HCT116 (cell line): Measurements from ENCODE around the gene MGRN1. TPM values are rescaled to one million over a fixed set of nuclear protein-coding genes. Genes with fewer than 3 reads are reported as not detected.

Experiments used
- ATAC-seq: fragments of 200-7000 bp; cut with Tn5 transposase; 2 replicates; pipeline ENCODE4 v1.9.1; 2020; ENCODE audit warnings: mild to moderate bottlenecking, moderate library complexity
- BruUV-seq: library from RNA; stranded (reverse); fragments of 400-500 nt; replicated peaks from 2 replicates; lab custom pipeline; 2021; lab: Mats Ljungman, UMichigan
- CTCF ChIA-PET: fragments of 300-600 bp; sonication (Branson Sonifier 250); formaldehyde crosslinking; loops from one replicate; lab custom pipeline; 2021; ENCODE audit warnings: antibody characterized with exemption; lab: Charles Lee
- POLR2A ChIA-PET: fragments of 300-600, 350-600 bp; sonication (Branson Sonifier 250); formaldehyde crosslinking; loops from one replicate; lab custom pipeline; 2021; ENCODE audit warnings: antibody characterized with exemption; lab: Charles Lee
- RAD21 ChIA-PET, 2 experiments: fragments of 300-600 bp; sonication (Branson Sonifier 250); formaldehyde crosslinking; loops; one replicate each; lab custom pipeline; 2023; ENCODE audit warnings: low total read pairs in 2 of 2; ENCODE audit not compliant: uncharacterized antibody in 2 of 2, unreplicated experiment in 2 of 2, low non-redundant PET in 1 of 2; lab: Charles Lee
- DNase-seq: peaks from one replicate; pipeline ENCODE4 v3.0.0-alpha.2; 2010; ENCODE audit warnings: low read depth, low spot score
- H2AFZ ChIP-seq: fragments of 200-600 bp; shearing (Covaris generic), sonication (generic); 2 replicates; pipeline ENCODE4 v1.6.1; 2017; ENCODE audit warnings: low read depth, mixed run types, mixed read lengths, antibody characterized with exemption, low read length; ENCODE audit not compliant: poor library complexity, severe bottlenecking
- H3K27ac ChIP-seq: 2 replicates; pipeline ENCODE4 v1.5.1; 2012; ENCODE audit warnings: low read depth, low read length
- H3K27me3 ChIP-seq: fragments of 200-600 bp; sonication (generic); 2 replicates; pipeline ENCODE4 v1.6.1; 2016; ENCODE audit warnings: mixed run types, low read length, mixed read lengths; ENCODE audit not compliant: insufficient read depth
- H3K36me3 ChIP-seq, 2 experiments: fragments of 200-500 bp in 1 of 2; fragments of 200-600 bp in 1 of 2; sonication (Bioruptor generic) in 1 of 2; sonication (generic) in 1 of 2; 2 replicates each; pipeline versions ENCODE4 v1.5.1 to v1.6.1; 2014 to 2016; ENCODE audit warnings: low read length in 2 of 2, inconsistent platforms in 1 of 2, mixed read lengths in 1 of 2, mixed run types in 1 of 2; ENCODE audit not compliant: insufficient read depth in 2 of 2, control insufficient read depth in 1 of 2
- H3K4me1 ChIP-seq, 2 experiments: fragments of 200-600 bp in 1 of 2; sonication (generic) in 1 of 2; 2 replicates each; pipeline versions ENCODE4 v1.5.1 to v1.6.1; 2012 to 2017; ENCODE audit warnings: low read length in 2 of 2, inconsistent platforms in 1 of 2, mild to moderate bottlenecking in 1 of 2, mixed read lengths in 1 of 2, mixed run types in 1 of 2, moderate library complexity in 1 of 2; ENCODE audit not compliant: insufficient read depth in 2 of 2, control insufficient read depth in 1 of 2
- H3K4me2 ChIP-seq: fragments of 200-600 bp; sonication (generic); 2 replicates; pipeline ENCODE4 v1.6.1; 2017; ENCODE audit warnings: mixed run types, low read length, mixed read lengths
- H3K4me3 ChIP-seq, 2 experiments: fragments of 200-600 bp in 1 of 2; sonication (generic) in 1 of 2; replicated peaks in 1 of 2; 2 replicates each; pipeline ENCODE4 v1.5.1; 2011 to 2016; ENCODE audit warnings: low read length in 2 of 2, control low read depth in 1 of 2, low read depth in 1 of 2, mild to moderate bottlenecking in 1 of 2, mixed read lengths in 1 of 2, mixed run types in 1 of 2
- H3K79me2 ChIP-seq: fragments of 200-600 bp; sonication (generic); 2 replicates; pipeline ENCODE4 v1.6.1; 2017; ENCODE audit warnings: mild to moderate bottlenecking, mixed run types, low read length, moderate library complexity, mixed read lengths; ENCODE audit not compliant: insufficient read depth
- H3K9ac ChIP-seq: fragments of 200-600 bp; sonication (generic); 2 replicates; pipeline ENCODE4 v1.6.1; 2016; ENCODE audit warnings: low read length, mixed read lengths
- H3K9me2 ChIP-seq: fragments of 200-600 bp; sonication (generic), shearing (Covaris generic); 2 replicates; pipeline ENCODE4 v1.6.1; 2017; ENCODE audit warnings: mixed run types, mild to moderate bottlenecking, moderate library complexity; ENCODE audit not compliant: insufficient read depth
- H3K9me3 ChIP-seq, 2 experiments: fragments of 200-500 bp in 1 of 2; fragments of 200-600 bp in 1 of 2; sonication (Bioruptor generic) in 1 of 2; sonication (generic) in 1 of 2; 2 replicates each; pipeline ENCODE4 v1.6.1; 2014 to 2017; ENCODE audit warnings: low read length in 2 of 2, mixed read lengths in 2 of 2, inconsistent platforms in 1 of 2, low read depth in 1 of 2, mild to moderate bottlenecking in 1 of 2, mixed run types in 1 of 2, moderate library complexity in 1 of 2; ENCODE audit not compliant: control insufficient read depth in 1 of 2, insufficient read depth in 1 of 2
- H4K20me1 ChIP-seq: fragments of 200-600 bp; sonication (generic), shearing (Covaris generic); 2 replicates; pipeline ENCODE4 v1.6.1; 2017; ENCODE audit warnings: mixed run types, mild to moderate bottlenecking, moderate library complexity; ENCODE audit not compliant: insufficient read depth
- ATF3 ChIP-seq: IDR thresholded peaks from 2 replicates; pipeline ENCODE4 v1.6.1; 2012
- CEBPB ChIP-seq: IDR thresholded peaks from 2 replicates; pipeline ENCODE4 v1.6.1; 2012; ENCODE audit warnings: low read depth
- EGR1 ChIP-seq: IDR thresholded peaks from 2 replicates; pipeline ENCODE4 v1.6.1; 2012; ENCODE audit warnings: low read depth
- ELF1 ChIP-seq: IDR thresholded peaks from 2 replicates; pipeline ENCODE4 v1.6.1; 2012; ENCODE audit warnings: low read depth, borderline replicate concordance
- EZH2 ChIP-seq: fragments of 200-600 bp; sonication (generic); IDR thresholded peaks from 2 replicates; pipeline ENCODE4 v1.6.1; 2017; ENCODE audit warnings: antibody characterized with exemption, mixed run types
- EZH2phosphoT487 ChIP-seq: fragments of 200-600 bp; IDR thresholded peaks from 2 replicates; pipeline ENCODE4 v1.6.1; 2018; ENCODE audit warnings: antibody characterized with exemption, borderline replicate concordance
- FOSL1 ChIP-seq: IDR thresholded peaks from 2 replicates; pipeline ENCODE4 v1.6.1; 2012; ENCODE audit warnings: low read depth
- JUND ChIP-seq: IDR thresholded peaks from 2 replicates; pipeline ENCODE4 v1.6.1; 2012
- MAX ChIP-seq: IDR thresholded peaks from 2 replicates; pipeline ENCODE4 v1.6.1; 2012
- POLR2AphosphoS5 ChIP-seq: IDR thresholded peaks from 2 replicates; pipeline ENCODE4 v1.6.1; 2011; ENCODE audit warnings: mild to moderate bottlenecking, low read depth, low read length, moderate library complexity
- RAD21 ChIP-seq: IDR thresholded peaks from 2 replicates; pipeline ENCODE4 v1.6.1; 2012; ENCODE audit warnings: low read depth, mild to moderate bottlenecking
- SIN3A ChIP-seq: IDR thresholded peaks from 2 replicates; pipeline ENCODE4 v1.6.1; 2012; ENCODE audit warnings: low read depth
- SP1 ChIP-seq: IDR thresholded peaks from 2 replicates; pipeline ENCODE4 v1.6.1; 2012; ENCODE audit warnings: low read depth
- SRF ChIP-seq: IDR thresholded peaks from 2 replicates; pipeline ENCODE4 v1.6.1; 2012; ENCODE audit warnings: low read depth
- TCF7L2 ChIP-seq: IDR thresholded peaks from 2 replicates; pipeline ENCODE4 v1.7.0; 2011; ENCODE audit warnings: borderline replicate concordance, inconsistent platforms; ENCODE audit not compliant: insufficient read depth, insufficient read length; ENCODE audit errors: extremely low read depth
- ZFX ChIP-seq: fragments of 450-650 bp; IDR thresholded peaks from 2 replicates; pipeline ENCODE4 v1.6.1; 2017
- ZNF274 ChIP-seq: fragments of 200-500 bp; sonication (Bioruptor generic); IDR thresholded peaks from 2 replicates; pipeline ENCODE4 v1.6.1; 2014; ENCODE audit warnings: mild to moderate bottlenecking, low read depth, low read length, inconsistent platforms
- intact Hi-C: fragments of 100-400 bp; cut with micrococcal nuclease; formaldehyde crosslinking; loops from 2 replicates; pipeline ENCODE4 v1.10.0; 2022
- total RNA-seq: library from RNA; stranded (reverse); gene quantifications from one replicate; pipeline ENCODE4 v1.2.1, GENCODE V29; 2021; ENCODE audit not compliant: unreplicated experiment

Gene MGRN1
- total RNA-seq, 1 experiment from 2014 or later = 50.6 TPM

DNA sequence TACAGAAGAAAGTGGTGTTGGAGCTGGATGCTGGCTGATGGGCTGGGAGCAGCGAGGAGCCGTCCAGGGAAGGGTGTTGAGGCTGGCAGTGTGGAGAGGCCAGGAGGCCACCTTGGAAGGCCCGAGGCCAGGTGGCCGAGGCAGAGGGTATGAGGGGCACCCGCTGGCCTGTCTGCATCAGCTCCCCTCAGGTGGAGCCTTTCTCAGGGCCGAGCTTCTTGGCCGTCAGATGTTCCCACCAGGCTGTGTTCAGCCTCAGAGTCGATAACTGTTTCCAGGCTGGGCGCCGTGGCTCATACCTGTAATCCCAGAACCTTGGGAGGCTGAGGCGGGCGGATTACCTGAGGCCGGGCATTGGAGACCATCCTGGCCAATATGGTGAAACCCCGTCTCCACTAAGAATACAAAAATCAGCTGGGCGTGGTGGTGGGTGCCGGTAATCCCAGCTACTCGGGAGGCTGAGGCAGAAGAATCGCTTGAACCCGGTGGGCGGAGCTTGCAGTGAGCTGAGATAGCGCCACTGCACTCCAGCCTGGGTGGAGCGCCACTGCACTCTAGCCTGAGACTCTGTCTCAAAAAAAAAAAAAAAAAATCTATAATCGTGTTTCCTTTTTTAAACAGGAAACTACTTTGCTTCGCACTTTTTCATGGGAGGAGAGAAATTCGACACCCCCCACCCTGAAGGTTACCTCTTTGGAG is 25.3 kb downstream of the MGRN1 start:
- DNase-seq (no peak), ATAC-seq (no peak)
- Histone ChIP-seq H3K4me3 (no peak overlapping the region), H3K36me3 (peaks cover 0 to 8% of the 10 kb centered on the region in 2 experiments; a peak in 2 of 4 replicates), H4K20me1 (no peaks in the 10 kb centered on the region), H3K4me2 (peak overlapping the region; percentile 19; the same call in 1 of the 2 replicates), H3K4me1 (peaks cover 2 to 8% of the 10 kb centered on the region in 2 experiments; a peak in 3 of 4 replicates), H2AFZ (no peak overlapping the region), H3K27me3 (no peaks in the 10 kb centered on the region), H3K9me3 (no peaks in the 10 kb centered on the region), H3K27ac (no peak overlapping the region), H3K79me2 (peaks cover 42% of the 10 kb centered on the region), H3K9ac (no peak overlapping the region), H3K9me2 (no peaks in the 10 kb centered on the region)
- POLR2A ChIA-PET = no interaction called here
- TF ChIP-seq ELF1 = no peak
- no peak for TF ChIP-seq JUND
- TF ChIP-seq MAX = no peak
- TF ChIP-seq SP1 = no peak
- no peak for TF ChIP-seq TCF7L2
- TF ChIP-seq SIN3A = no peak
- no peak for TF ChIP-seq CEBPB
- no peak for TF ChIP-seq EGR1
- TF ChIP-seq ZNF274 = no peak
- TF ChIP-seq EZH2phosphoT487 = no peak
- TF ChIP-seq POLR2AphosphoS5 = no peak
- TF ChIP-seq ATF3 = no peak
- TF ChIP-seq FOSL1 = no peak
- TF ChIP-seq RAD21 = no peak
- TF ChIP-seq SRF = no peak
- TF ChIP-seq ZFX = no peak
- no peak for TF ChIP-seq EZH2
- CTCF ChIA-PET = interaction anchor here (0.5 to 1.3 kb wide), 7 partner anchors 16 to 308 kb away, joined by 3 to 5 read pairs (median 3); partner anchors contain the start of genes MGRN1 and SEC14L5
- RAD21 ChIA-PET = interaction anchor here in 1 of 2 experiments (0.6 kb wide), 1 partner anchor 101 kb away, joined by 3 read pairs; no protein-coding TSS in a partner anchor
- intact Hi-C loops = loop anchor here (10.0 kb wide), 1 partner anchor 135 kb away; no protein-coding TSS in a partner anchor
- no TSS peak for BruUV-seq
